ENCODE measurements around the gene KCNK2. TPM values are rescaled to one million over a fixed set of nuclear protein-coding genes. Genes with fewer than 3 reads are reported as not detected.

Gene KCNK2
- total RNA-seq, 1 donor from 2014 or later = 7.4 TPM

GRCh38 chr1:215201283-215201682 is 118.7 kb downstream of the KCNK2 start:
- DNase-seq (ENCODE audit: low spot score in 2 of 2, unreplicated experiment in 2 of 2) = no peak
- Mint-ChIP-seq H3K36me3 (no peaks in the 10 kb centered on the region), H3K4me1 (no peaks in the 10 kb centered on the region), H3K27ac (no peak overlapping the region), H3K4me3 (no peak overlapping the region), H3K9me3 (no peaks in the 10 kb centered on the region), H3K27me3 (ENCODE audit: low read depth) (no peaks in the 10 kb centered on the region)
- no peak for TF ChIP-seq CTCF (IDR thresholded peaks at IDR 0.05; ENCODE audit: unreplicated experiment)

- Mint-ChIP-seq H3K27ac (no peak overlapping the region), H3K4me1 (no peaks in the 10 kb centered on the region), H3K27me3 (ENCODE audit: low read depth) (no peaks in the 10 kb centered on the region), H3K9me3 (no peaks in the 10 kb centered on the region), H3K36me3 (no peaks in the 10 kb centered on the region), H3K4me3 (no peak overlapping the region)
- no peak for DNase-seq (ENCODE audit: low spot score in 2 of 2, unreplicated experiment in 2 of 2)
- no peak for TF ChIP-seq CTCF (IDR thresholded peaks at IDR 0.05; ENCODE audit: unreplicated experiment)
These were observed 120.3 kb downstream of the KCNK2 start for GRCh38 chr1:215202868-215203267.

- H3K27me3 Mint-ChIP-seq (ENCODE audit: low read depth) = no peaks in the 10 kb centered on the region
These were observed 127.6 kb downstream of the KCNK2 start for GRCh38 chr1:215210167-215210566.

GRCh38 chr1:215215846-215216245 is 133.3 kb downstream of the KCNK2 start:
- H3K9me3 Mint-ChIP-seq = no peaks in the 10 kb centered on the region
- H3K27me3 Mint-ChIP-seq (ENCODE audit: low read depth) = no peaks in the 10 kb centered on the region
- H3K36me3 Mint-ChIP-seq = no peaks in the 10 kb centered on the region
- no peak for DNase-seq (ENCODE audit: low spot score in 2 of 2, unreplicated experiment in 2 of 2)
- H3K27ac Mint-ChIP-seq = no peak overlapping the region
- TF ChIP-seq CTCF (IDR thresholded peaks at IDR 0.05; ENCODE audit: unreplicated experiment) = no peak
- H3K4me3 Mint-ChIP-seq = no peak overlapping the region
- no peaks in the 10 kb centered on the region for H3K4me1 Mint-ChIP-seq

More at GRCh38 chr1:215210167-215210566, 127.6 kb downstream of the KCNK2 start:
- no peak for TF ChIP-seq CTCF (IDR thresholded peaks at IDR 0.05; ENCODE audit: unreplicated experiment)
- no peaks in the 10 kb centered on the region for H3K4me1 Mint-ChIP-seq
- no peak for DNase-seq (ENCODE audit: low spot score in 2 of 2, unreplicated experiment in 2 of 2)
- H3K9me3 Mint-ChIP-seq = no peaks in the 10 kb centered on the region
- no peak overlapping the region for H3K27ac Mint-ChIP-seq
- H3K4me3 Mint-ChIP-seq = no peak overlapping the region
- H3K36me3 Mint-ChIP-seq = no peaks in the 10 kb centered on the region

- Mint-ChIP-seq H3K4me3 (no peak overlapping the region), H3K27me3 (ENCODE audit: low read depth) (no peaks in the 10 kb centered on the region), H3K36me3 (no peaks in the 10 kb centered on the region), H3K4me1 (no peaks in the 10 kb centered on the region), H3K27ac (no peak overlapping the region), H3K9me3 (no peaks in the 10 kb centered on the region)
- TF ChIP-seq CTCF (IDR thresholded peaks at IDR 0.05; ENCODE audit: unreplicated experiment) = no peak
- DNase-seq (ENCODE audit: low spot score in 2 of 2, unreplicated experiment in 2 of 2) = no peak
These were observed 136.8 kb downstream of the KCNK2 start for GRCh38 chr1:215219372-215219771.

GRCh38 chr1:215220346-215220745 is 137.8 kb downstream of the KCNK2 start:
- TF ChIP-seq CTCF (IDR thresholded peaks at IDR 0.05; ENCODE audit: unreplicated experiment) = no peak
- no peak overlapping the region for H3K27ac Mint-ChIP-seq

More at GRCh38 chr1:215220346-215220745, 137.8 kb downstream of the KCNK2 start:
- no peaks in the 10 kb centered on the region for H3K36me3 Mint-ChIP-seq
- H3K27me3 Mint-ChIP-seq (ENCODE audit: low read depth) = no peaks in the 10 kb centered on the region
- no peaks in the 10 kb centered on the region for H3K4me1 Mint-ChIP-seq
- no peaks in the 10 kb centered on the region for H3K9me3 Mint-ChIP-seq
- no peak overlapping the region for H3K4me3 Mint-ChIP-seq
- DNase-seq (ENCODE audit: low spot score in 2 of 2, unreplicated experiment in 2 of 2) = no peak
